ENCODE data around the gene SEMA5B. TPM values are rescaled to one million over a fixed set of nuclear protein-coding genes. Genes with fewer than 3 reads are reported as not detected.

SEMA5B gene
- total RNA-seq, 1 experiment from 2014 or later, result not detected

- no peak overlapping the region for H3K4me3 ChIP-seq
- H3K36me3 ChIP-seq, result no peaks in the 10 kb centered on the region
- DNase-seq, result no peak
- H3K9me3 ChIP-seq, result no peaks in the 10 kb centered on the region
- peaks cover 56% of the 10 kb centered on the region for H3K27me3 ChIP-seq
Measured at GRCh38 chr3:122992676-122993075, 34.9 kb downstream of the SEMA5B start.

- H3K27me3 ChIP-seq, result peaks cover 56% of the 10 kb centered on the region
- no peaks in the 10 kb centered on the region for H3K36me3 ChIP-seq
- no peaks in the 10 kb centered on the region for H3K9me3 ChIP-seq
- no peak for DNase-seq
- H3K4me3 ChIP-seq, result no peak overlapping the region
Measured at GRCh38 chr3:122992133-122992532, 35.4 kb downstream of the SEMA5B start.

- peaks cover 56% of the 10 kb centered on the region for H3K27me3 ChIP-seq
- H3K9me3 ChIP-seq, result no peaks in the 10 kb centered on the region
- H3K4me3 ChIP-seq, result no peak overlapping the region
- H3K36me3 ChIP-seq, result no peaks in the 10 kb centered on the region
- DNase-seq, result no peak
Measured at GRCh38 chr3:122991236-122991985, 36.2 kb downstream of the SEMA5B start.

DNA sequence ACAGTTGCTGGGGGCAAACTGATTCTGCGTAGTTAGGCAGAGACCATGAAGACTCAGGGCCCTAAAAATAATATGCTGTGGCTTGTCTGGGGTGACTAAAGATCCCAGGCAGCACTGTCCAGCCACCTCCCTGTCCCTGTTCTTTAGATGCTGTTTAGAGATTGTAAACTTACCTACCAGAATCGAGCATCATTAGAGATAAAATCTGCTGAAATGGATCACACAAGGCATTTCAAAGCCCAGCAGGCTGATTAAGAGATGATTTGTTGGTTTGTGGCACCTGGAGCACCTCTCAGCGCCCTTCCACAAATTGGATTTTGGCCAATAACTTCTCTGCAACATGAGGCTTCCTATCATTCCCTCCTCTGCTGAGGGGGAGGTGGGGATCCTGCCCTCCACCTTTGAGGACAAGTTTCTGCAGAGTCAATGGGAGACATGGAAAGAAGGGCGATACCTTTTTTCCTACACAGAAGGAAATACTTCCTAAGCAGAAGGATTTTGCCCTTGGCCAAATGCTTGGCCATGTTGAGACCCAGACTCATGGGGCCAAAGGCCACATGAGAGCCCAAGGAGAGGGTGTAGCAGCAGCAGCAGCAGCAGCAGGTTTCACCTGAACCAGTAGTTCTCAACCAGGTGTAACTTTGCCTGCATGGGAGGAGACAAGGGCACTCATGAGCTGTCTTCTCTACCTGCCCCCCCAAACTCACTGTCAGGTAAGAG is 37.5 kb downstream of the SEMA5B start:
- peaks cover 65% of the 10 kb centered on the region for H3K27me3 ChIP-seq
- no peaks in the 10 kb centered on the region for H3K36me3 ChIP-seq
- no peaks in the 10 kb centered on the region for H3K9me3 ChIP-seq
- DNase-seq, result no peak
- H3K4me3 ChIP-seq, result no peak overlapping the region

DNA sequence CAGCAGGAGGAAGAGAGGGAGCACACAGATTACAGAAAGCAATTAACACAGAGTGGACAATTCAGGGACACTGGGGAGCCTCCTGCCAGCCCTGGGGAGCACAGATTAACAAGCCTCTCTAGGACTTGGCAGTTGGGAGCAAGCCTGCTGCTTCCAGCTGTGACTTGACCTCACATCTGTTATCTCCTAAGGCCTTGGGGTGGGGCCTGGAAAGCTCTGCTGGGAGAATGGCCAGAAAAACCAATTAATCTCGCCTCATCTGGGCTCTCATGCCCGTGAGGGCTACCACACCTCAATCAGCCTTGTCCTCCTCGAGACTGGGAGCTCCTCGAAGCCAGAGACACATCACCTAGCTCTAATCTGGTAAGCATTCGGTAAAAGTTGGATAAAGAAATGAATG is 39.1 kb downstream of the SEMA5B start:
- H3K36me3 ChIP-seq, result no peaks in the 10 kb centered on the region
- H3K4me3 ChIP-seq, result no peak overlapping the region
- H3K27me3 ChIP-seq, result peaks cover 65% of the 10 kb centered on the region
- DNase-seq, result peak; percentile 49
- no peaks in the 10 kb centered on the region for H3K9me3 ChIP-seq

DNA sequence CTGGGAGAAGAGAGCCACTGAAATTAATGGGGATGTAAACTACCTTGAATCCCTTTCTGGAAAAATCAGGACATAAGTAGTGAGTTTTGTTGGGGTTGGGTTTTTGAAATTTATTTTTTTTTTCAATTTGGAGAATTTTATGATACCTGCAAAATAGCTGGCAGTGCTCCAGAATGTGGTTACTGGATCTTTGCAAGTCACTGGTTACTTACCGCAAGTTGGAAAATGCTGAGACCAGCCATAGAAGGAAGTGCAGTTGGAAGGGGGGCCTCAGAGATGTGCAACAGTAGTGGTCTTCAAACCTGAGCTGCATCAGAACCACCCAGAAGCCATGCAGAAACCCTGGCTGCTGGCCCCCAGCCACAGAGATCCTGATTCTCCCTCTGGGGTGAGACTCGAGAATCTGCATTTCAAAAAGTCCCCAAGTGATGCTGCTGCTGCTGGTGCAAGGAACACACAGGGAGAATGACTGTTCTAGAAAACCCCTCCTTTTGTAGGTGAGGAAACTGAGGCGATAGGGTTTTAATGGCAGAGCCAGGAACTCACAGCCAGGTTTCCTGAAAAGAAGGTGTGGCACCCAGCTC is 39.7 kb downstream of the SEMA5B start:
- DNase-seq, result no peak
- H3K27me3 ChIP-seq, result peaks cover 61% of the 10 kb centered on the region
- H3K9me3 ChIP-seq, result no peaks in the 10 kb centered on the region
- H3K36me3 ChIP-seq, result no peaks in the 10 kb centered on the region
- H3K4me3 ChIP-seq, result no peak overlapping the region

GRCh38 chr3:122987231-122987630 is 40.3 kb downstream of the SEMA5B start:
- no peaks in the 10 kb centered on the region for H3K36me3 ChIP-seq
- H3K9me3 ChIP-seq, result no peaks in the 10 kb centered on the region
- H3K4me3 ChIP-seq, result no peak overlapping the region
- peaks cover 55% of the 10 kb centered on the region for H3K27me3 ChIP-seq
- DNase-seq, result no peak

- DNase-seq, result no peak
- H3K27me3 ChIP-seq, result peaks cover 52% of the 10 kb centered on the region
- no peak overlapping the region for H3K4me3 ChIP-seq
- H3K36me3 ChIP-seq, result no peaks in the 10 kb centered on the region
- H3K9me3 ChIP-seq, result no peaks in the 10 kb centered on the region
Measured at GRCh38 chr3:122986693-122987179, 40.8 kb downstream of the SEMA5B start.

DNA sequence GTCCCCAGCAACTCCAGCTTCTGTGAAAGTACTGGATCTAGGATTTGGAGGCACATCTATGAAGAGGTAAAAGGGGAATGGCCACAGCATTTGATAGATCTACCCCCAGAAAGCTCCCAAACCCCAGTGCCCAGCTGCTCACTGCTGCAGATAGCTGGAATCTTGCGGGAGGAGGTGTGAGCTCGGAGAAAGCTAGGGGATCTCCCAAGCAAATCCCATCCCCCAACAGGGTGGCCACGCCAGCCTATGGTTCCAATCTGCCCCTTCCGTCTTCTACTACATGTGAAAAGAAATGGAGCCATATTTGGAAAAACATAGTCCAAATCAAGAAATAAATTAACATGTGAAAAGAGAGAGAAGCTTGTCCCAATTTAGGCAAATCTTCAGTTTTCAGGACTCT is 42.0 kb downstream of the SEMA5B start:
- Histone ChIP-seq H3K4me3 (no peak overlapping the region), H3K36me3 (no peaks in the 10 kb centered on the region), H3K27me3 (peaks cover 41% of the 10 kb centered on the region), H3K9me3 (no peaks in the 10 kb centered on the region)
- no peak for DNase-seq

DNA sequence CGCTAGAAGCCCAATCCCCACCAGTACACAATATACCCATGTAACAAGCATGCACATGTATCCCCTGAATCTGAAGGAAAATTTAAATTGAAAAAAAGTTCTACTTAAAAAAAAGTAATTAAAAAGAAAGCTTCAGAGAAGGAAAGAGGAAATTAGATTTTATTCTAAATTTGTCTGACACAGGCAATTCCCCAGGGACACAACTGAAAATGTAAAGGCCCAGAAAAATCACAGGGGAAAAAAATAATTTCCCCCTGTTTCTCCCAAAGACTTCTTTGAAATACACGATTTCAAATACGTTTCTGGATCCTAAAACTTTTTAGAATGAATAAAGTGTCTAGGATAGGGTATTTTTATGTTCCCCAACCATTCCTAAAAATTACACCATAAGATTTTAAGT is 42.9 kb downstream of the SEMA5B start:
- Histone ChIP-seq H3K36me3 (no peaks in the 10 kb centered on the region), H3K4me3 (no peak overlapping the region), H3K9me3 (no peaks in the 10 kb centered on the region), H3K27me3 (peaks cover 32% of the 10 kb centered on the region)
- DNase-seq, result no peak

DNA sequence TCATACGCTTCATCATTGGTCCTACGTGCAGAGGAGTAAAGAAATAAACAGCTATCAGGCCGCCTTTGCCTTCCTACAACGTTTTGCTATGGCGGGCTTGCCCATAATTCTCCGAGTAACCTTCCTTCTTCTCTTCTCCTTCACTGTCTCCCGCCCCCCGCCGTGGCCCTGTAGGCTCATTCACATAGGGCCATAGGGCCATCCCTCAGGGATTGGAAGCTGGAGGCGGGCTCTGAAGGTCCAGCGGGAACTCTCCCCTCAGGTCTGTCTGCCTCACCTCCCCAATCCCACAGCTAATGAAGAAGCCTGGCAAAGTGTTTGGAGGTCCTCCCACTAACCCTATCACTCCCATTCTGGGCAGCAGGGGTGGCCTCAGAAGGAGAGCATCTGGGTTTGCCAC is 43.6 kb downstream of the SEMA5B start:
- Histone ChIP-seq H3K36me3 (no peaks in the 10 kb centered on the region), H3K27me3 (peaks cover 26% of the 10 kb centered on the region), H3K4me3 (no peak overlapping the region), H3K9me3 (no peaks in the 10 kb centered on the region)
- DNase-seq, result no peak

DNA sequence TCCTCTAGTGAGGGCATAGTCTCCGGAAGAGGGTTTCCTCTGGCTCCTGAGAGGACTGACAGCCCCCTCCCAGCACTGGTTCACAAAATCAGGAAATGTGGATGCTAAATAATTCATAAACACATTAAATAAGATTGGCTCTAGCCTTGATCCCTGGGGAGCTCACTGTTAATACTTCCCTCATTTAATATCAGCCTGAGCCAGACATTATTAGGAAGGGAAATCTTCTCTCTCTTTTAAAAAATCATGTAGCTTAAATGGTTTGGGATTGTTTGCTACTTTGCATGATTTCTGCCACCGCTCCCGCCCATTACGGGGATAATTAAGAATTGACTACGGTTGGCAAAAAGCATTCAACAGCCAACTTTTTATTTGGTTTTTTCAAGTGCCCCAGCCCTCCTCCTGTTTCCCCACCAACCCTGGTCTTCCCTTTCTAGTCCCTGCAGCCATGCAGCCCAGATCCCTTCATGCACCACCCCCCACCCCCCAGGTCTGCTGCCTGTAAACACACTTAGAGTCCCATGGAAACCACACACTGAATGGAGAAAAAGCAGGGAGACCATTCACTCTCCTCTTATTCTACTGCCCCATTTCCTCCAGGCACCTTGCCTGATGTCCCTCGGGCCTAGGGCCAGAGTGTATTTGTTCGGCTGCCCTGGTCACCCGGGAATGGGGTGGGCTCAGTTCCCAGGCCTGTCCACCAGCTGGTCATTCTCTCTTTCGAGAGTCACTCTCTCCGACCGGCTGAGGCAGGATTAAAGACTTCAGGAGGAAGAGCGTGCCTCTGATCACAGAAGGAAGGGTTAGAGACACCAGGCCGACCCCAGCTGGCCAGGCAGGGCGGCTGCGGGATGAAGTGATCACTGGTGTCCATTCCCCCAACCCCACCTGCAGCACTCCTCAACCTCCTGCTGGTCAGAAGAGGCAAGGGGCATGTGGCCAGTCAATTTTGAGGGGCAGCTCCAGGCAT is 45.1 kb downstream of the SEMA5B start:
- Histone ChIP-seq H3K4me3 (no peak overlapping the region), H3K27me3 (peaks cover 14% of the 10 kb centered on the region), H3K9me3 (no peaks in the 10 kb centered on the region), H3K36me3 (no peaks in the 10 kb centered on the region)
- DNase-seq, result no peak

GRCh38 chr3:122979211-122979610 is 48.4 kb downstream of the SEMA5B start:
- H3K4me3 ChIP-seq, result no peak overlapping the region
- no peaks in the 10 kb centered on the region for H3K9me3 ChIP-seq
- H3K36me3 ChIP-seq, result no peaks in the 10 kb centered on the region
- peaks cover 3% of the 10 kb centered on the region; the same call in 1 of the 2 replicates for H3K27me3 ChIP-seq
- no peak for DNase-seq

DNA sequence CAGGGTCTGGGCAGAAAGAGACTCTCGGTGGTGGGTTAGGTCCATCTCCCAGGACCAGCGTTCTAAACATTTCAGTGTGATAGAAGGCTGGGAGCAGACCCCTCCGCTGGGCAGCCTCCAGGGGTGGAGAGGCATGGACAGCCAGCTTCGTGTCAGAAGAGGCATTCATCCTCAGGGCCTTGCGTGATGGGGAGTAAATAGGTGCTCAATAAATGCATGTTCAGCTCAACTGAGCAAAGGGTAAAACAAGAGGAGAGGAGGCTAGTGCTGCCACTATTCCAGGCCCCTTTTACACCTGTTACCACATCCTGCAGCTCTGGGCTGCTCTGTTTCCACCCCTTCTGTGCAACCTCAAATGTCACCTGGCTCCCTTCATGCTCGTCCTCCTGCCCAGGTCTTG is 49.0 kb downstream of the SEMA5B start:
- Histone ChIP-seq H3K27me3 (no peaks in the 10 kb centered on the region), H3K4me3 (no peak overlapping the region), H3K36me3 (no peaks in the 10 kb centered on the region), H3K9me3 (no peaks in the 10 kb centered on the region)
- no peak for DNase-seq

GRCh38 chr3:122977746-122978466 is 49.7 kb downstream of the SEMA5B start:
- Histone ChIP-seq H3K9me3 (no peaks in the 10 kb centered on the region), H3K27me3 (no peaks in the 10 kb centered on the region), H3K4me3 (no peak overlapping the region), H3K36me3 (no peaks in the 10 kb centered on the region)
- peak; percentile 85 for DNase-seq

- no peak for DNase-seq
- Histone ChIP-seq H3K9me3 (no peaks in the 10 kb centered on the region), H3K27me3 (no peaks in the 10 kb centered on the region), H3K4me3 (no peak overlapping the region), H3K36me3 (no peaks in the 10 kb centered on the region)
Measured at GRCh38 chr3:122975924-122976293, 51.7 kb downstream of the SEMA5B start.
